Measurements from ENCODE around the gene CAGE1.

DNA sequence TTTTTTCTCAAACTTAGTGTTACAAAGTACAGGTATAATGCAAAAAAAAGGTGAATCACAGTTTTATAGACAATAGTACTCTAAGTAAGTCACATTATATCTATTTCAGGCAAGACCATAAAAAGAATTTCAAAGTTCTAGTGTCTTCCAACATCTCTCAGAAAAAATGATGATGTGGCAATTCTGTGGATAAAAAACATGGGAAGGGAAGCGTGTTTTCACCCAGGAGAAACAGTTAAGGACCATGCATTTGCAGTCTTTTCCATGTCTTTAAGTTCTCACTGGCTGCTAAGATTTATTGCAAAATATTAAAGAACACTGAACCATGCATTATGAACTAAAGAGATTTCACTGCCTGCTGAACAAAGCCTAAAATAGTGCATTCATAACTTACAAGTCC, 78.4 kb downstream of the CAGE1 start:
- TF ChIP-seq EP300 (IDR thresholded peaks at IDR 0.05): no peak
- TF ChIP-seq, protein P1, sequence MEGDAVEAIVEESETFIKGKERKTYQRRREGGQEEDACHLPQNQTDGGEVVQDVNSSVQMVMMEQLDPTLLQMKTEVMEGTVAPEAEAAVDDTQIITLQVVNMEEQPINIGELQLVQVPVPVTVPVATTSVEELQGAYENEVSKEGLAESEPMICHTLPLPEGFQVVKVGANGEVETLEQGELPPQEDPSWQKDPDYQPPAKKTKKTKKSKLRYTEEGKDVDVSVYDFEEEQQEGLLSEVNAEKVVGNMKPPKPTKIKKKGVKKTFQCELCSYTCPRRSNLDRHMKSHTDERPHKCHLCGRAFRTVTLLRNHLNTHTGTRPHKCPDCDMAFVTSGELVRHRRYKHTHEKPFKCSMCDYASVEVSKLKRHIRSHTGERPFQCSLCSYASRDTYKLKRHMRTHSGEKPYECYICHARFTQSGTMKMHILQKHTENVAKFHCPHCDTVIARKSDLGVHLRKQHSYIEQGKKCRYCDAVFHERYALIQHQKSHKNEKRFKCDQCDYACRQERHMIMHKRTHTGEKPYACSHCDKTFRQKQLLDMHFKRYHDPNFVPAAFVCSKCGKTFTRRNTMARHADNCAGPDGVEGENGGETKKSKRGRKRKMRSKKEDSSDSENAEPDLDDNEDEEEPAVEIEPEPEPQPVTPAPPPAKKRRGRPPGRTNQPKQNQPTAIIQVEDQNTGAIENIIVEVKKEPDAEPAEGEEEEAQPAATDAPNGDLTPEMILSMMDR (IDR thresholded peaks at IDR 0.05): no peak
